GM12874 (cell line): Measurements from ENCODE around the gene CLP1.

ENCODE experiments used
- TF ChIP-seq, protein P1 (sequence below): IDR thresholded peaks from 2 replicates; pipeline ENCODE4 v1.5.1; 2011; ENCODE audit warnings: low read depth, mild to moderate bottlenecking, control low read depth, low read length, moderate library complexity; ENCODE audit not compliant: insufficient read depth

The CLP1 gene

DNA sequence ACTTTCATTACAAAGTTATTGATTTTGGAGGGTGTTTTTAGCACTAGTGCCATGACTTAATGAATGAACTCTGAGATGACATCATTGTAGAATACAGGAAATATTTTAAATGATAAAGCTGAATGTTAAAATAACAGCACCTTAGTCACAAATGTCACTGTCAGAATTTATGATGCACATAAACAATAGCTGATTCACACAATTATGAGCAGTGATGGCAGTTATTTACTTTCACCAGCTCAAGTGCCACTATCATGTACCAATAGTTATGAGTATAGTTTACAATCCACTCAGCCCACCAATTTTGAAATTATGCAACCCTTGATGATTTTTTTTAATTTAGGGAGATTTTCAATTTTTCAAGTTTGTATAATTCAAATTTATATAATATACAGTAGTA is 37.1 kb upstream of the CLP1 start:
- TF ChIP-seq, protein P1, sequence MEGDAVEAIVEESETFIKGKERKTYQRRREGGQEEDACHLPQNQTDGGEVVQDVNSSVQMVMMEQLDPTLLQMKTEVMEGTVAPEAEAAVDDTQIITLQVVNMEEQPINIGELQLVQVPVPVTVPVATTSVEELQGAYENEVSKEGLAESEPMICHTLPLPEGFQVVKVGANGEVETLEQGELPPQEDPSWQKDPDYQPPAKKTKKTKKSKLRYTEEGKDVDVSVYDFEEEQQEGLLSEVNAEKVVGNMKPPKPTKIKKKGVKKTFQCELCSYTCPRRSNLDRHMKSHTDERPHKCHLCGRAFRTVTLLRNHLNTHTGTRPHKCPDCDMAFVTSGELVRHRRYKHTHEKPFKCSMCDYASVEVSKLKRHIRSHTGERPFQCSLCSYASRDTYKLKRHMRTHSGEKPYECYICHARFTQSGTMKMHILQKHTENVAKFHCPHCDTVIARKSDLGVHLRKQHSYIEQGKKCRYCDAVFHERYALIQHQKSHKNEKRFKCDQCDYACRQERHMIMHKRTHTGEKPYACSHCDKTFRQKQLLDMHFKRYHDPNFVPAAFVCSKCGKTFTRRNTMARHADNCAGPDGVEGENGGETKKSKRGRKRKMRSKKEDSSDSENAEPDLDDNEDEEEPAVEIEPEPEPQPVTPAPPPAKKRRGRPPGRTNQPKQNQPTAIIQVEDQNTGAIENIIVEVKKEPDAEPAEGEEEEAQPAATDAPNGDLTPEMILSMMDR, result no peak

DNA sequence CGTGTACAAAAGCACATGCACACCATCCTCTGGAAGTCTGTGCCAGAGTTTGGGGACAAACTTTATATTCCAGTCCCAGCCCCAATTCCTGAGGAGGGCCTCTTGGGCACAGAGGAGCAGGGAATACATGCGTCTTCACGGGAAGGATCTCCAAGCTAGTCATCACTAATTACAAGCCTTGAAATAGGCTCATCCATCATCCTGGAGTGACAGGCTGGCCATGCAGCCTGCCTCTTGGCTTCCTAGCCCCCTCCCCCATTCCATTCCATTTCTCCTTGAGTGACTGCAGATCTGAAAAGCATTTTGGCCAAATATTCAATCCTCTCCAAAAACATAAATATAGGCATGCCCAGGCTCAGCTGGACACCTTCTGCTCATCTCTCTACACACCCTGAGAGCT is 35.3 kb upstream of the CLP1 start:
- TF ChIP-seq, protein P1, result no peak

DNA sequence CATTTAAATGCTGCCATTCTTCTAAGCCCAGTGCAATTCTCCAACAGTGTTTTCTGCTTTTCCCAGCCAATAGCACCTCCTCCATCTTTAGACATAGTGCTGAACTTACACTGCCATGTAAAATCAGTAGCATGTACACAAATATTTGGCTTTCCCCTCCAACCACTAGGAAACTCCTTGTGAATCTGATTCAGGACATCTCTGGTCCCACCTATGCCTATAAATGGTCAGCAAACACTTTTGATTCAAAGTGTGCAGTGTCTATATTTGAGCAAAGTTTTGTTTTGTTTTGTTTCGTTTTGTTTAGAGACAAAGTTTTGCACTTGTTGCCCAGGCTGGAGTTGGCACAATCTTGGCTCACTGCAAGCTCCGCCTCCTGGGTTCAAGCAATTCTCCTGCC is 32.7 kb upstream of the CLP1 start:
- TF ChIP-seq, protein P1, result no peak

DNA sequence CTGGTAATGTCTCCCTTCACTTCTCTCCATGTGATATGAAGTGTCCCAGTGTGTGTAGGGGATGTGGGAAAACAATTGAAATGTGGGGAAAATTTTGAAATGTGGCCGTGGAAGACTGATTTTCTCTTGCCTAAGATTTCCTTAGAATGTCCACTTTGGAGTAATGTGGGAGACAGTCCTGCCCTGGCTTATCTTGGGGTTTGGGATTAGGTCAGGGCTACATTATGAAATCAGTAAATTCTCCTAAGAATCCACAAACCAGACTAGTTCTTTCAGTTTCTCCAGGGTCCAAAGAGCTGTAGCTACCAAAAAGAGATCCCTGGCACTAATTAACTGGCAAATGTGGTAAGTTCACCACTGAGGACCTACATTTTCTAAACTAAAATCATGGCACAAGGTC is 30.7 kb upstream of the CLP1 start:
- TF ChIP-seq, protein P1, result no peak

DNA sequence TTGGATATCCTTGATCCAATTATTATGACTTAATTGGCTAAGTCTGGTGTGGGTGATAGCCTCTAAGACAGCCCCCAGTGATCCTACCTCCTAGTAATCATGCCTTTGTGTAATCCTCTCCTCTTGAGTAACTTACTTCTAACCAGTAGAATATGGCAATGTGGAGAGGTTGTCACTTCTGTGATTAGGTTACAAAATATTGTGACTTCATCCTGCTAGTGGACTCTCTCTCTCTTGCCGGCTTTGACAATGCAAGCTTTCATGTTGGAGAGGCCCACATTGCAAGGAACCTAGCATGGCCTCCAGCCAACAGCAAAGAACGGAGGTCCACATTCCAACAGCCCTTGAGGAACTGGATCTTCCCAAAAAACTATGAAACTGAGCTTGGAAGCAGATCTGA is 27.4 kb upstream of the CLP1 start:
- TF ChIP-seq, protein P1, result no peak

DNA sequence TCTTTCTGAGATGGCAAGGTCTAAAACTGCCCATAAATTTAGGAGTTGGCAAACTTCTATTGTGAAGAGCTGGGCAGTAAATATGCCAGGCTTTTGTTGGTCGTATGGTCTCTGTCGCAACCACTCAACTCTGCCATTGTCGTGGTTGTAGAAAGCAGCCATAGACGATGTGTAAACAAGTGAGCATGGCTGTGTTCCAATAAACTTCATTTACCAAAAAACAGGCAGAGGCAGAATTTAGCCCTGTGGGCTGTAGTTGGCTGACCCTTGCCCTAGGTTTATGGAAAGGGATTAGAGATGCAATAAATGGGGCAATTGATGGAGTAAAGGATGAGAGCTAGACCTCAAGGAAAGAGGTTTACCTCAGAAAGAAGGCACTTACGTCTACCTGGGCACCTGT is 25.4 kb upstream of the CLP1 start:
- TF ChIP-seq, protein P1, result no peak

DNA sequence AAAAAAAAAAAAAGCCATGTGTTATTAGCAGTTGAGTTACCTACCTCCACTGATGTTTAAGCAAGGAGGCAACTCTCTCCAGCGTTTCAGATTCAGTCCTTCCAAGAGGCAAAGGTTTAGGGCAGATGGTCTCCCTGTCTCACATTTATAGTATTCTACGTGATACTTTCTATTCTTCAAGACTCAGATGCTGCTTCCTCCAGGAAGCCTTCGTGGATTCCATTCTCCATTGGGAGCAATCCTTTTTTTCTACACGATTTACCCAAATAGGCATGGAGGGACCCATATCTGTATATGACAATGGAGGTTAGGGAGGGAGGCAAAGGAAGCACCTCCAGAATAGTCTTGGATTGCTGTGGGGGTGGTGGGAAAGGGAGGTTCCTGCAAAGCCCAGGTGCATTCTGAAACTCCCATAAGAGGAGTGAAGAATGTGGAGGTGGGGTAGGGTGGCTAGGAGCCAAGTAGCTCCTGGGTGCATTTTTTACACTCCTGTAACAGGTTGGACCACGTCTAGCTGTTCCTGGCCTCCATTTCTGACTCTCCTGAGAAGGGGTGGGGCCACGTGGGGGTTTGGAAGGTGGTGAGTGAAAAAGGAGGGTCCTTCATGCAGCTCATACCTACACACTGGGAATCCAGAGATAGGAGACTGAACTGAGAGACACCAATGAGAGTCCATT is 24.0 kb upstream of the CLP1 start:
- TF ChIP-seq, protein P1, result no peak
